IPS-NIHi7 (cell line): ENCODE measurements around the gene EHD1.
A peak's percentile ranks its signal among the peaks of the same experiment; 100 is the strongest.

Experiments used
- DNase-seq: peaks from one replicate; pipeline ENCODE4 v3.0.0; 2012; ENCODE audit warnings: mixed read lengths; ENCODE audit errors: extremely low spot score

EHD1 gene

DNA sequence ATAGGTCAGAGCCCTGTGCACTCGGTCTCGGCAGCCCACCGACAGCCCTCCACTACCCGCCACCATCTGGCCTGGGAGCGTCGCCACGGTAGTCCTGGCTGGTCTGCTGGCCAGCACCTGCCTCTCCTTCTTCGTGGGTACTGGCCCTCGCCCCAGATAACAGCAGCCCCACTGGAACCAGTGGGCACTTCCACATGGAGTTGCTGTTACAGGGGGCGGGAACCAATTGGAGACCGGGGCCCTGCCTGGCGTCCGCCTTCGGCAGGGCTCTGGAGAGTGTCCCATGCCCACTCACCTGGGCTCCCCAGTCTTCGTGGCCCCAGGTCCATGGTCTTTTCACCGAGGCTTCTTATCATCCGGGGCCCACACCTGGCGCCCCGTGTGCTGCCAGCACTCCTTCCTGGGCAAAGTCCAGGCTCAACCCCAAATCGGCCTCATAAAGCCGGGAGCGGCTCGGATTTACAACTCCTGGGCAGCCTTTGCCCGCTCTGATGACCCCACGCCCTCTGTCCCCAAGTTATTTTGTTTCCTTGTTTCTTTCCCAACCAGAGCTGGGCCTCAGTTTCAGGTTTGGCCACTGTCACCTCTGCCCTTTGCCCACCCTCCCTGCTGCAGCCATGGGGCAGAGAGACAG, 12.9 kb upstream of the EHD1 start:
- no peak for DNase-seq

DNA sequence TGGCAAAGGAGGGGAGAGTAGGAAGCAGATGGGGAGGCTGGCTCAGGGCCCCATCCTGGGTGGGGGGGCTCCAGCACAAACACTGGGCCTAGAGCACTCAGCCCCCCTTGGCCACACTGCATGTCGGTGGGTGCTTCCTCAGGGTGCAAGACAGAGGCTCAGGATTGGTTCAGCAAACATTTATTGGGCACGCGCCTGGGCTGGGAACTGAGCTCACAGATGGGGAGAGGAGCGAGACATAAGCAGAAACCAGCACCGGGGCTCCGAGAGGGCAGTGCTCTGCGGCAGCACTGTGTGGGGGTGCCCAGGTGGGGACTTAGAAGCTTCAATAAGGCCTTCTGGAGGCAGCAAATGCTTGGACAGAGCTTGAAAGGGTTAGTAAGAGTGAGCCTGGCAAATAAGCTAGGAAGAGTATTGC, 12.1 kb upstream of the EHD1 start:
- no peak for DNase-seq

DNA sequence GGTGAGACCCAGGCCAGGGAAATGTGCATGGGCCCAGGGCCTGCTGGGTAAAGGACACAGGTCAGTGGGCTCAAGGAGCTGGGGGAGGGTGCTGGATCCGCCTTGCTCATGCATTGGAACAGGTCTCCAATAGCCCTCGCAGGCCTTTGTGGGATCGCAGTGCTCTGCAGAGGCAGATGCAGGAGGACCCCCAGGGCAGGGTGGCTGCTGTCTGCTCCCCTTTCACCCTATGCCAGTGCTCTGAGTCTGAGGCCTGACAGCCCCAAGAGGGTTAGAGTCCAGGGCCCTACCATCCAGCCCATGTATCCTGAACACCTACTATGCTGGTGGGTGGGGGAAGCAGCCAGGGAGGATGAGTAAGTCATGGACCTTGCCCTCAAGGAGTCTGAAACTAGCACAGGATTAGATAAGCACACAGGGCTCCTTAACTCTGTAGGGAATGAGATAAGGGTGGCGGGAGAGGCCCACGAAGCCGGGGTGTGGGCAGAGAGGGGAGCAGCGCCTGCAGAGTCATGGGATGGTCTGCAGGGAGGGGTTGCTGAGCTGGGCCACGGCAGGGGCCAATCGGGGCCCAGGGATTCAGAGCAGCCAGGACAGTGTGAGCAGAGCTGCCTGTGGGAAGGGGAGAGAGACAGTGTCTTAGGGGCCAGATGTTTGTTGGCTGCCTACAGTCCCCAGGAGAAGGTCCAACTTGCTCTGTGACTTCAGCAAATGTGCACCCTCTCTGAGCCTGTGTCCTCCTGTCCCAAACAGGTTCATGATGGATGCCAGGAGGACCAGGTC, 10.5 kb upstream of the EHD1 start:
- peak; percentile 45 for DNase-seq

DNA sequence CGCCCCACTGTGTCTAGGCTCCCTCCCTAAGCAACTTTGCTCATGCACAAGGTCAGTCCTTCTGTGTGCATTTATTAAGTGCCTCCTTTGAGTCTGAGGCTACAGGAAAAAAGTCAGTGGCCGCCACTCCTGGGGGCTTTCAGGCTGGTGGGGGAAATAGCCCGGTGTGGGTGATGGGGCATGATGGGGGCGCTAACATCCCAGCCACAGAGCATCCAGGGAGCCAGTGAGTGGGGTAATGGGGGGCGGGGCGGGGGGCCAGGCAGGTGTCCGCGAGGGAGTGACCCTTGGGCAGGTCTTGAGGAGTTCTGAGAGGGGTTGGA, 9.9 kb upstream of the EHD1 start:
- no peak for DNase-seq

DNA sequence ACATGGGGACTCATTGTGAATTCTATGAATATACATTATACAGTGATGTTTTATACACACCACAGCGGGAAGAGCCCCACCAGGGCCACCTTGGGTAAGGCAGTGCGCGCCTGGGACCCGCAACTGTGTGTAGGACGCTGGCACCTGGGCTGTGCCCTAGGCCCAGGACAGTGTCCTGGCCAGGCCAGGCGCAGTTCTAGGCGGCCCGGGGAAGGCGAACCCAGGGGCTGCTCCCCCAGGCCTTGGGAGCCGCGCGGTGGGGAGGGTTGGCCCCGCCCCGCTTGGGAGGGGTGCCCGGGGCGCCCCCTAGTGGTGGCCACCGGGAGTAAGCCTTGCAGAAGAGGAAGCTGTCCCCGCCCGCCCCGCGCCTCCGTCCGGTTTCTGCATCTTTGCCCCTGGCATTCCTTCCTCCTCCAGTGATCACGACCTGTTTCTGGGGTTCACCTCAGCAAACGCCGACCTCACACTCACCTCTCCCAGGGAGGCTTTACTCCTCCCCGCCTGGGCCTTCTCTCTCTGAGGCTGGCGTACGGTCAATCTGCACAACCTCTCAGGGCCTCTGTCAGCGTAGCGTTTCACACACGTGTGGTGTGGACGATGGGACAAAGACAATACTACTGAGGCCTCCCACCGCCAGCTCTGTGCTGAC, 9.5 kb upstream of the EHD1 start:
- peak; percentile 94 for DNase-seq

DNA sequence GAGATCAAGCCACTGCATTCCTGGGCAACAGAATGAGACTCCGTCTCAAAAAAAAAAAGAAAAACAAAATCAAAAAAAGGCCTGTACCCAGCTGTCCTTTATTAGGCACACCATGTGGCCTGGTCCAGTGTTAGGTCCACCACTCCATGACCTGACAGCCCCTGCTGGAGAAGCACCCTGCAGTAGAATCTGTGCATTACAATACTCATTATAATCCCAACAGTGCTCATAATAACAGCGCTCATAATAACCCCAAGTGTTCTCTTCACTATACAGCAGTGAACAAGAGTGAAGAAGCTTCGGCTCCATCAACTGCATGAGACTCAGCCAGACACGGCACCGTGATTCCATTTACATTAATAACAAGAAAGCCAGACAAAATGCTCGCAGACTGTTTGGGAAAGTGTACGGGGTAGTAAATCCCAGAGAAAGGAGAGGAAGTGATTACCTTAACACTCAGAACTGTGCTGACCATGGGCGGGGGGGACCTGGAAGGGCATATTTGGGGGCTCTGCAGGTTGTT, 8.9 kb upstream of the EHD1 start:
- no peak for DNase-seq

DNA sequence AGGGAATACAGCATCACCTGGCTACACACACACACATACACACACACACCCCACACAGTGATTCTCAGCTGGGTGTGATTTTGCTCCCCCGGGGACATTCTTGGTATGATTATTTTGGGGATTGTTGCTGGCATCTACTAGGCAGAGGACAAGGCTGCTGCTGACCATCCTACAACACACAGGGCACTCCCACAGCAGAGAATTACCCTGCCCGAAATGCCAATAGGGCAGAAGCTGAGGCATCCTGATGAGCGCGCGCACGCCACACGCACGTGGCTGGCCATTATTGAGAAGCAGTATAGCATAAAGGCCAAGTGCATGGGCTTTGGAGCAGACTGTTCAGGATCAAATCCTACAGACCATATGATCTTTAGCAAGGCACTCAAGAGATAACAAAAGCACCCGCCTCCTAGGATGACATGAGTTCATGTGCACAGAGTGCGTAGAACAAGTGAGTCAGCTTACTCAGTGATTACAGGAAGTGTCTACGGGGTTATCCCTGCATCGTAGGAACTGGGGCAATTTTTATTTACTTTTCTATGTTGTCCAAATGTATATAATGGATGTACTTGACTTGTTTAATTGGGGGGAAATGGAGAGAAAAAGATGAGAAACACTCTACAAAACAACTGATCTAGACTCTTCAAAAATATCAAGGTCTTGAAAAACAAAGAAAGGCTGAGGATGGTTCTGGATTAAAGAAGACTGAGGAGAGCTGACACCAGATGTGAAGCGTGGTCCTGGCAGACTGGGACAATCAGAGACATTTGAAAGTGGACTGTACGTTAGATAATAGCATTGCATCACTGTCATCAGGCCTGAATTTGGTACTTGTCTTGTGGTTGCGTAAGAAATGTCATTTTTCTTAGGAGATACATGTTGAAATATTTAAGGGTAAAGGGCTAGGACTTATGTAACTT, 7.2 kb upstream of the EHD1 start:
- DNase-seq = no peak

DNA sequence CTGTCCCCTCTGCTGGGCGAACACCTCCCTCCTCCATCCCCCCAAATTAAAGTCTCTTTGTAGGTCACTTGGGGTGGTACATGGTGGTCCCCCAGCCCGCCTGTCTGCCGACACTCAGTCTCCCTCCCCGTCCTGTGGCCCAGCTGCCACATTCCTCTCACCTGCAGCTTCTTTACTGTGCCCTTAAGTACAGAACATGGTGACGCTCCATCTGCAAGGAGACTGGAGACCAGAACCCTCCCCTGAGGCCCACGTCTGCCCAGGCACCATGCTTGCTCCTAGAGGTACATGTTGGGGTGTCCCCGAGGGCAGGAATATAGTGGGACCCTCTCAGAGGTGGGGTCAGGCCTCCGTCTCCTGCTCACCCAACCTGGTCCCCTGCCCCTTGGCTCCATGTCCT, 5.6 kb upstream of the EHD1 start:
- no peak for DNase-seq

DNA sequence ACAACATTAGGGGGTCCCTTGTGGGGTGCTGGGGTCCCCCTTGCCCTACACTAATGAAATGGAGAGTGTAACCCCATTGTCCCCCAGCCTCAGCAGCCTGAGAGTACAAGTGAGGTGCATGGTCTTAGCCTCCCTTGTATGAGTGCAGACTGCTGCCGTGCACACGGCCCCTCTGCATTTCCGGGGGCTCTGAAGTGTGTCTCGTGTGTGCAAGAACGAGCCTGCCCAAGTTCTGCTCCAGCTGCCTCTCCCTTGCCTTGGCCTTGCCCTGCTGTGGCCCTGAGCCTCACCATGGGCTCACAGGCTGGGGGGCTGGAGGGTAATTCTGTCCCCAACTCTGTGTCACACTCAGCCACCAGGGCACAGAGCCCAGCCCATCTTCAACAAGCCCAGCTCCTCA, 5.2 kb upstream of the EHD1 start:
- no peak for DNase-seq

DNA sequence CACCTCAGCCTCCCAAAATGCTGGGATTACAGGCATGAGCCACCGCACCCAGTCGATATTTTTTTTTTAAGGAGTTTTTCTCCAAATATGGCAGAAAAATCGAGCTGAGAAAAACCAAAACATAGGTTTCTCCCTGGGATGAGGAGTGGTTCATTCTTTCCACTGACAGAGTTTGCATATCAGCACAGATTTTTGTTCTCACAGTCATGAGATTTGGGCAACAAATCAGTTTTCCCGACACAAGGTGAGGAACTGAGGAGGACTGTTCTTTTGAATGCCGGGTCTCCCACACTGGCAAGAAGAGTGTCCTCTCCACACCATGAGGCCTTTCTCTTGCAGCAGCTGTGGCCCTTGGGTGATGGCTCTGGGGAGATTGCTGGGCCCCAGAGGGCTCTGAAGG, 3.8 kb upstream of the EHD1 start:
- no peak for DNase-seq

DNA sequence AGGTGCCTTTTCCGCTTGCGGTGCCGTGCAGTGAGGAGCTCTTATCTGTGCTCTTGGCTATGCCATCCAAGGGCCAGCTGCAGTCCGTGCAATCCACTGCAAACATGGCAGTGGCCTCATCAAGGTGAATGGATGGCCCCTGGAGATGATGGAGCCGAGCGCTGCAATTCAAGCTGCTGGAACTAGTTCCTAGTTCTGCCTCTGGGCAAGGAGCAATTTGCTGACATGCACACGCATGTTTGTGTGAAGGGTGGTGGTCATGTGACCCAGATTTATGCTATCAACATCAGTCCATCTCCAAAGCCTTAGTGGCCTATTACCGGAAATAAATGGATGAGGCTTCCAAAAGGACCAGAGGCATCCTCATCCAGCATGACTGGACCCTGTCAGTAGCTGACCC, 3.1 kb upstream of the EHD1 start:
- no peak for DNase-seq

DNA sequence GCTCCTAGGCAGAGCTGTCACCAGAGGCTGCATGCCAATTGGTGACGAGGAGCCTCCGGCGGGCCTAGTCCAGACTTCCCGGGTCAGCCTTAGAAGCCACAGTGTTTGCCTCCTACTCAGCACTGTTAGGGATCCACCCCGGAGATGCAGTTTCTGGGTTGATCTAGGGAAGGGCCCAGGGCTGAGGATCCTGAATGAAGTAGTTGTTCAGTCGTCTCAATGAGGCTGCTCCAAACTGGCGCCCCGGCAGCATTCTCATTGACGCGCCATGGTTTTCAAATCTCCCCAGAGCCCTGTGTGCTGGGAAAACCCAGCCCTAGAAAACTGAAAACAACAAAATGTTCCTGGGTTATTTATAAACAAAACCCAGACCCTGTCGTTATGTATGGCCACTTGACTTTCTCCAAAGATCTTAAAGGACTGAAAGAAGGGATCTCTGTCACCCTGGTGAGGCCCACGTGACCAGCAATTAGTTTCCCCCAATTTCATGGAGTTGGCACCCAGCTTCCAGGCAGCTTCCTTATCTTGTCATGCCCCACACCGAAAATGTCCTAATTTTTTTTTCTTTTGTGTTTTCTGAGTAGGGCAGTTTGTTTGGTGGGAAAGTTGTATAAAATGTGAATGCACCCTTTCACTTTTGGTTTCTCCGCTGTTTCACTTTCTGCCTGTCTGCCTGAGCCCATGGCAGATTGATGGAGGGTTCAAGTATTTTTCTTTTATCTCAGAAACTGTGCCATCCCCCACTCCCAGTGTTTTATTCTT, 2.0 kb upstream of the EHD1 start:
- no peak for DNase-seq

DNA sequence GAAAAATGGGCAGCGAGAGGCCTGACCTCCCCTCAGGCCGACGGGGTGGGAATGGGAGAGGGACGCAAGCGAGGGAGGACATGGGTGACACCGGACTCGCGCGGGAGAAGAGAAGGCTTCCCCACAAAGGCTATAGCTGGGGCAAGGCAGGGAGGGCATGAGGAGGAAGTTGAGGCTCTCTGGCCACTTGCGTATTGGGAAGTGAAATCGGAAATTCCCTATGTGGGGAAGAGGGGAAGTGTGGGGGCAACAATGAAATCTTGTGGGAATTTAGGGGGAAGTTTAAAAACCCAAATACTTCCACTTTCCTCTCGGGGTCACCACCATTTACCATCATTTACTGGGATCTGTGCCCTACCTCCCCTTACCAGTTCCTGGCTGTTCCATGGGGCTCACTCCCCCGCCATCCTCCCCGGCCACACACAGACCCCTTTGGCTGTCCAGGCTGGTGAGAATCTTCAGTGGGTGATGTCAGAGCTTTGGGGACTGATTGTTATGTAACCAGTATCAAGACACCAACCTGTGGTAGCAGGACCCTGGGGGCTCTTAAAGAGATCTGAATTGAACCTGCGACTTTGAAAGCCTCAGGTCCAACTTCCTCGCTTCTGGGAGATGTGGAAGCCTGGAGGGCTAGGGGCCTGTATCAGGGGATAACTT, 951 bp upstream of the EHD1 start:
- no peak for DNase-seq

DNA sequence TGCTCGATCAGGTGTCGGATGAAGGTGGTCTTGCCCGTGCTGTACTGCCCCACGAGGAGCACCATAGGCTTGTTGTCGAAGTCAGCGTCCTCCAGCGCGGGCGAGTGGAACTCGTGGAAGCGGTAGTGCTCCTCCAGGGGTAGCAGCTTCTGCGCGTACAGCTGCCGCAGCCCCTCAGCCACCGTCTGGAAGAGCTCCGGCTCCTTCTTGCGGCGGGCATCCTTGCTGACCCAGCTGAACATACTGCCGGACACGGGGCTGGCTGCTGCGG, 263 bp downstream of the EHD1 start:
- DNase-seq = no peak

DNA sequence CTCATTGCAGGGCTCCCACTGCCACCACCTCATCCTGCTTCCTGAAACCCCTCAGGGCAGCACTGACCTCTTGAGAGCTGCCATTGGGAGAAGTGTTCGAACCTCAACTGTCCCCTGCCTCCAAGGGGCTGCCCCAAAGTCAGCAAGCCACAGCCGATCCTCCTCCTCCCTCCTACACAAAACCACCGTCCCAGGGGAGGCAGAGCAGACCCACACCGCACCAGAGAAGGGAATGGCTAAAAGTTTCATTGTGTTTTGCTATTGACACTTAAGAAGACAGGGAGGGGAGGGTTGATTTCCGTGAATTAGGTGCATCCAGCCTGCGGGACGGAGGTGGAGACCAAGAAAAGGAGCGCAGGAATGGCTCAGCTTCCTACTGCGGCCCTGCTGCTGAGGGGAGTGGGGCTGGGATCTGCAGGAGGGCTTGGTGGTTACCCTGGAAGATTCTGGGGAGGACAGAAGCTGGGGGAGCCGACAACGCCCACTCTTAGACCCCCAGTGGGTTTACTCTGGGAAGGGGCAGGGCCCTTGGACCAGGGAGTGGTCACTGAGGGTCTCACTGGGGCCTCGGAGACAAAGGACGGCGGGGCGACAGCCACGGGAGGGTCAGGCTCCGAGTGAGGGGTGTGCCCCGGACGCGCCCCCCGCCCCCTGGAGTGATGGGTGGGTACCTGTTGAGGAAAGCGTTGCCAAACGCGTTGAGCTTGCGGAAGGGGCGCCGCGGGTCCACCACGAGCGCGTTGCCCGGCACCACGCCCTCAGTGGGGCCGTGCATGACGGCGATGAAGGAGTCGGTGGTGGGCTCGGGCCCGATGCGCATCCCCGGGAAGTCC, 815 bp downstream of the EHD1 start:
- no peak for DNase-seq

DNA sequence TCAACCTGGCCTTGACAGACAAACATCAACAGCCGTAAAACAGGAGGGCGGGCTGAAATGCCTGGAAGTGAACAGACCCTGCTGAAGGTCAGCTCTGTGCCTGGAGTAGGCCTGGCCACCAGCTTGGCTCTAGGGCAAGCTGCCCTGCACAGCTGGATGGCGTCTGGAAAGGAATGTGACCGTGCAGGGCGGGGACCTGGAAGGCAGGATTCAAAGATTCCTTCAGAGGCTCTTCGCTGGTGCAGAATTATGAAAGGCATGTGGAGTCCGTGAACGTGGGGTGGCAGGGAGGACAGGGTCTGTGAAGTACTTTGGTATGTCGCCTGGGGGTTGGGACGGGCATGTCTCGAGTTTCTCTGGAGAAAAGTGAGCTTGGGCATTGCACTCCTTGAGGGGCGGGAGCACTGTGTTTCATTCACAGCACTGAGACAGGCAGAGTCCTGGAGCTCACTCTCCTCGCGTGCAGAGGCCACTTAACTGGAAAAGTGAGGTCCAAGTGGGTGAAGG, 1.5 kb downstream of the EHD1 start:
- no peak for DNase-seq

DNA sequence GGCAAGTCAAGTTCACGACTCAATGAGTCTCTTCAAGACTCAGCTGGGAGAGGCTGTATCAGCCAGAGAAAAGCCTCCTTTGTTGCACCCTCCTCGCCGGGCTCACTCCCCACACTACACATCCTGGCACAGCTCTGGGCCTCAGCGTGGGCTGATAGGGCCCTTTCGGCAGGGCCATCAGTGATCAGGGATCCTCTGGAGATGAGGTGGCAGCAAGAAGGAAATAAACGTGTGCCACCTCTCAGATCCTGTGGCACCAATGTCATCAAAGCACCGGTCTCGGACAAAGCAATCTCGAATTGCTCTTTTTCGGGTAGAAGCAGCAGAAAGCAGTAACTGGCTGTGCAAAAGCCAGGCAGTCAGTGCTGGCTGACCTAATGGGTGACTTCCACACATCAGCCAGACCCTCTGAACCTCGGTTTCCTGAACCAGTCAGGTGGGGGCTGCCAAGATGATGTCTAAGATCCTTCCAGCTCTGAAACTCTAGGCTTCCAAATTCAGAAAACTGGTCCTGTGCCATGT, 2.1 kb downstream of the EHD1 start:
- no peak for DNase-seq

DNA sequence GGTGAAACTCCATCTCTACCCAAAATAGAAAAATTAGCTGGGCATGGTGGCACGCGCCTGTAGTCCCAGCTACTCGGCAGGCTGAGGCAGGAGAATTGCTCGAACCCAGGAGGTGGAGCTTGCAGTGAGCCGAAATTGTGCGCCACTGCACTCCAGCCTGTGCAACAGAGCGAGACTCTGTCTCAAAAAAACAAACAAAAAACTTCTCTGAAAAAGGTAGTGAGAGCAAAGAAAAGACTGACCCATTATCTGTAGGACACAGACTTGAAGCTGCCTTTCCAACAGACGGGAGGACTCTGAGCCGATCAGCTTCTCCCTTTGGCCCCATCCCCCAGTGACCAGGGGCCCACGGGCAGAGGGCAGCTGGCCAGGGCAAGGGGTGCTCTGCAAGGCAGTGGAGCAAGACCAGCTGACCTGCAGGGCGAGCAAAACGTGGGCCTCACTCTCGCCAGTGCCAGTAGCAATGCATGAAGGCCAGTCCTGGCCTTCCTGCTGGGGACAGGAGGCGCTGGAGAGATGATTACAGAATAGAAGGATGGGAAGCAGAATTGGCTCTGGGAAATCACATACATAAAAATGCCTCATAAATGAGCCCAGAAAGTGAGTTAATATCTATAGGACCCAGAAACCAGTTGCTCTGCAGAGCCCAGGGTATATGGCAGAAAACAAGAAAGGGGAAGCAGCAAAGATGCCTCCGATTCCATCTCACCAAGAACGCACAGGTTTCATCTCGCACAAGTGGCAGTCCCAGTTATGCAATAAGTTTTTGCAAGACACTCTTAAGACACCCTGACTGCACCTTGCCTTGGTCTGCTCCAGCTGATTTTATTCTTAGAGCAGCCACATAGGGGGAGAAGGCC, 2.8 kb downstream of the EHD1 start:
- no peak for DNase-seq
